ENCODE results near the gene KBTBD8.

The KBTBD8 gene, protein sequence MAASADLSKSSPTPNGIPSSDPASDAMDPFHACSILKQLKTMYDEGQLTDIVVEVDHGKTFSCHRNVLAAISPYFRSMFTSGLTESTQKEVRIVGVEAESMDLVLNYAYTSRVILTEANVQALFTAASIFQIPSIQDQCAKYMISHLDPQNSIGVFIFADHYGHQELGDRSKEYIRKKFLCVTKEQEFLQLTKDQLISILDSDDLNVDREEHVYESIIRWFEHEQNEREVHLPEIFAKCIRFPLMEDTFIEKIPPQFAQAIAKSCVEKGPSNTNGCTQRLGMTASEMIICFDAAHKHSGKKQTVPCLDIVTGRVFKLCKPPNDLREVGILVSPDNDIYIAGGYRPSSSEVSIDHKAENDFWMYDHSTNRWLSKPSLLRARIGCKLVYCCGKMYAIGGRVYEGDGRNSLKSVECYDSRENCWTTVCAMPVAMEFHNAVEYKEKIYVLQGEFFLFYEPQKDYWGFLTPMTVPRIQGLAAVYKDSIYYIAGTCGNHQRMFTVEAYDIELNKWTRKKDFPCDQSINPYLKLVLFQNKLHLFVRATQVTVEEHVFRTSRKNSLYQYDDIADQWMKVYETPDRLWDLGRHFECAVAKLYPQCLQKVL

GRCh38 chr3:66998113-66998903 is at the start of gene KBTBD8:
Gene KBTBD8, plus strand, starts transcription at chr3:66998307. Its CDS starts 49 bp downstream, at chr3:66998356.
- DNase-seq, result peak; percentile 82

DNA sequence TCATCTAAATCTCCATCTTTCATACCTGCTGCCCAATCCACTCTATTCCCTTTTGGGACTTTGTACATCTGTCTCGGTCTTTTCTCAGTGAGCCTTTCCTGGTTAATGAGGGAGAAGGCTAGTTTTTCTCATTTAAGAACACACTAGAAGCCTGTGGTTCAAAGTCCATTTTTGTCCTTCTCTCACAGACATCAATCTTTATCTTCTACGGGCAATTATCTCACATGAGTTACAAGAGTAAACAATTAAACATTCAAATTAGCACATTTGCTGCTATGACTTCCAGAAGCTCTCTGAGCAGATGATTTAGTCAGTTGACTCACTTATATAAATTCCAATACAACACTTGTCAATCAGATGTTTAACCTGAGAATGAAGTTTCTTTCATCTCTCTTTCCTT is 49.3 kb upstream of the KBTBD8 start:
- DNase-seq, result no peak

- no peak for DNase-seq
These were observed 48.2 kb upstream of the KBTBD8 start for GRCh38 chr3:66949898-66950297.

- no peak for DNase-seq
These were observed 45.8 kb upstream of the KBTBD8 start for GRCh38 chr3:66952357-66952756.

DNA sequence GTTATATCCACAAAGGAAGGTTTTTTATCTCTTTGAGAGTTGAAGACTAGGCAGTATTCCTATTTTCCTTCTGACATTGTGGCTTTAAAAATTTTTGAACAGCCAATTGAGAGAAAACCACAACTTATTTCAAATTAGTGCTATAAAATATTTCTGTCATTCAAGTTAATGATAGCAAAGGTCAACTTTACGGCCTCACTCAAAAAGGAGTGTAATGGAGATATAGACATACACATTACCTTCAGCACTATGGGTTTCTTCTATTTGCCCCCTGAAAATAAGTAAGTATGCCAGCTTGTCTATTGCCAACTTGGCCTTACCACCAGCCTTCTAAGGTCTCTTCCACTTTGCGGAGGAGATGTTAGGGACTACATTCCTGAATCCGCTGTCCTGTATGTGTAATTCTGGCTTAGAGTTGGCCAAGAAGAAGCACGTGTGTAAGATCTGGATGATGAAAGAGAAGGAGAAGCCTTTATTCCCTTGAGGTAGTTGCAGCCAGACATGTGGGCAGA is 44.1 kb upstream of the KBTBD8 start:
- no peak for DNase-seq

GRCh38 chr3:66956742-66957141 is 41.4 kb upstream of the KBTBD8 start:
- DNase-seq, result no peak

- DNase-seq, result no peak
These were observed 40.7 kb upstream of the KBTBD8 start for GRCh38 chr3:66957367-66957766.

- DNase-seq, result no peak
These were observed 40.0 kb upstream of the KBTBD8 start for GRCh38 chr3:66958067-66958466.

DNA sequence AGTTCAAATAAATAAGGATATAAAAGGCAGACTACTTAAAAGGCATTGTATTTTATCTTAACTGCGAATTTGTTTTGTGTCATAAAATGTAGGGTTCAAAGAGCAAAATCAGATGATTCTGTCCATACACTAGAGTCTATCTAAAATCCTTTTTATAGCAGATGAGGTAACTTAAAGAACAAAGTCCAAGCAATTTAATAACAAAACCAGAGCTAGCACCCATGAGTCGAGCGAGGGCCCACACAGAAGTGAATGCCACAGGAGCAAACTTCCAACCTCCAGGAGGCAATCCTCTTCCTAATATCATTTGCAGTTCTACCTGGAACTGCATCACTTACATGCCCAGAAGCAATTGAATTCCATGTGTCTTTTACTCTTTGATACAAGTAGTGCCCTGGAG is 35.4 kb upstream of the KBTBD8 start:
- no peak for DNase-seq

GRCh38 chr3:66971245-66971644 is 26.9 kb upstream of the KBTBD8 start:
- DNase-seq, result no peak

DNA sequence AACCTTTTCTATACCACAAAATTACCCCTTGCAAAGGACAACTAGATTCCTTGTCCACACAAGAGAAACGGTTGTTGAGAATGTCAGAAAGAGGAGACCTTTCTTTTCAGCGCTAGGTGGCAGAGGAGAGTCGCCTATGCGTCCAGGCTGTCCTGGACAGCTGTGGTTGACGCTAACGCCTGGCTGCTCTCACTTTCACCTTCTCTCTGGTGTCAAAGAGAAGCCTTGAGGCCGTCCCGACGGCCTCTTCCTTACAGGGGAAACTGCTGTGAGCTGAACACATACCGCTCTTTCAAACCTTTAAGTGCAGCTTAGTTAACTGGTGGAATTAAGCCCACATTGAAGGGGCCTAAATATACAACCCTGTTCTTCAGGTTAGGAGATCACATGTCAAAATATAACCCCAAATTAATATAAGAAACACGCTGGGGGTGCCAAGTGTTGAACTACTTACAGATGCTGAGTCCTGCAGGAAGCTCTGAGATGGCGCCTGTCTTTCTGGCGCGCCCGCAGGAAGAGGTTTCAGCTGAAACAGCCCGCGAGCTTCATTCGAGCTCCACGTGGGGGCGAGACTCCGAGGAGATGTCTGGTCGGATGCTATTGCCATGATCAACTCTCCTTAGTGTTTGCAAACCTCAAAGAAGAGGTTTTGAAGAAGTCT is 26.1 kb upstream of the KBTBD8 start:
- peak; percentile 21 for DNase-seq

DNA sequence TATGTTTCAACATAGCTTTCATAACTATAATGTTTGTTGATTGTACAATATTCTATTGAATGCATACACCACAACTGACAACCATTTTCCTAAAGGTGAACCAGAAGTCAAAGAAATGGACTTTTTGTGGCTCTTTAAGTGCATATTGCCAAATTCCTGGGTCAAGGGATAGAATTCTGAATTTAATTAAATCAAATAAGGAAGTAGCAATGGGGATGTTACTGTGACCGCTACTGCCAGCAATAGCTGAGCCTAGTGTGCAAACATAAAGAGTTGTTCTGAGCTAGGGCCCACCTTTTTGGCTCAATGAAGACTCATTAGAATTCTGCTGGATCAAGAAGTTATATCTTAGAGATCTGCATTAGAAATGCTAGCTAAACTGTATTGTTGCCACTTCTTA is 17.3 kb upstream of the KBTBD8 start:
- no peak for DNase-seq

DNA sequence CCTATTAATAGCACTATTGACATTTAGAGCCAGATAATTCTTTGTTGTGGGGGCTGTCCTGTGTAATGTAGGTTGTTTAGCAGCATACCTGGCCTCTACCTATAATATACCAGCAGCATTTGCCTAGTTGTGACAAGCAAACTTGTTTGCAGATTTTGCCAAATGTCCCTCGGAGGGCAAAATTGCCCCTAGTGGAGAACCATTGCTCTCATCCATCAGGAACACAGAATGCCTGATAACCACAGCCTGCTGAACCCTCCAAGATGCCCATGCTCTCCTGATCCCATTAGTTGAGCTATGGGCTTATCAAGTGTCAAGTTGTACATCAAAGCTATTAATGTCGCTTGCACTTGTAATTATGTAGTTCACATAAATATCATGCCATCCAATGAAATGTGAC is 15.0 kb upstream of the KBTBD8 start:
- no peak for DNase-seq

DNA sequence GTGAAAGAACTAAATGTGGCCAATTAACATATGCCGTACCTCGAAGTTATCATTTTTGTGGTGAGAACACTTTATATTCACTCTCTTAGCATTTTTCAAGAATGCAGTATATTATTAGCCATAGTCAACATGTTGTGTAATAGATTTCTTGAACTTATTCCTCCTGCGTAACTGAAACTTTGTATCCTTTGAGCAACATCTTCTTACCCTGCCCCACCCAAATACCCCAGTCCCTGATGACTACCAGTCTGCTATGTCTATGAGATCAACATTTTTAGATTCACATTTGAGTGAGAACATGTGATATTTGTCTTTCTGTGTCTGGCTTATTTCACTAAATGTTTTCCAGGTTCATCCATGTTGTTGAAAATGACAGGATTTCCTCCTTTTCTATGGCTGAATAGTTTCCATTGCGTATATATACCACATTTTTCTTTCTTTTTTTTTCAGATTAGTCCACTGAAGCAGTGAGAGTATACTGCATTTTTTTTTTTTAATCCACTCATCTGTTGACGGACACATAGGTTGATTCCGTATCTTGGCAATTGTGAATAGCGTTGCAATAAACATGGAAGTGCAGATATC is 12.7 kb upstream of the KBTBD8 start:
- no peak for DNase-seq

- no peak for DNase-seq
These were observed 11.7 kb upstream of the KBTBD8 start for GRCh38 chr3:66986406-66986805.

GRCh38 chr3:66989241-66989640 is 8.9 kb upstream of the KBTBD8 start:
- no peak for DNase-seq

DNA sequence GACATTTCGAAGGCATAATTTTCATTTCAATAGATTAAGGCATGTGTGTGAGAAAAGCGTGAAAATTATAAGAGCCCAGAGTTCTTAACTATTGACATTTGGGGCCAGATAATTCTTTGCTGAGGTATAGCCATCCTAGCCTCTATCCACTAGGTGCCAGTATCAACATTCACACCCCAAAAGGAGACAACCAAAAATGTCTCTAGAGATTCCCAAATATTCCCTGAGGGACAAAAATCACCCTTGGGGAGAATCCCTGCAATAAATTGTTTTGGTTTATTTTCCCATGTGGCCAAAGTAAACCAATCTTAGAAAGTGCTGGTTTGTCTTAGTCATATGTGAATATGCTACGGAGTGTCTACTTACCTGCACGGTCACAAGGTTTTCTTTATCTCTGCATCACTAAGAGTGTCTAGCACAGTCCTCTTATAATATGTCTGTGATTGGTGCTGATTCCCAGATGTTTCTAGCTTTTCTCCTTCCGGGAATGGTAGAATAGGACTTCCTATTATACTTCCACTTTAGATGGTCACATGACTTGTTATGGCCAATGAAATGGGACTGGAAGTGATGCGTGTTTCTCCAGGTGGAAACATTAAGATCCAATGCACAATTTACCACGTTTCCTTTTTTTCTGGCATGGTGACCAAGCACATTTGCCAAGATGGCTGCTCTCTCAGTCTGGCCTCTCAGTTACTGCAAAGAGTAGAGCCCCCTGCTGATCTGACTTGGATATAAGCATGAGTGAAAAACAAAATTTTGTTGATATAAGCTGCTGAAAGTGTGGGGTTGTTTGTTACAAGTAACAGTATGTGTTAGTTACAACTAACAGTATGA is 8.0 kb upstream of the KBTBD8 start:
- DNase-seq, result no peak

DNA sequence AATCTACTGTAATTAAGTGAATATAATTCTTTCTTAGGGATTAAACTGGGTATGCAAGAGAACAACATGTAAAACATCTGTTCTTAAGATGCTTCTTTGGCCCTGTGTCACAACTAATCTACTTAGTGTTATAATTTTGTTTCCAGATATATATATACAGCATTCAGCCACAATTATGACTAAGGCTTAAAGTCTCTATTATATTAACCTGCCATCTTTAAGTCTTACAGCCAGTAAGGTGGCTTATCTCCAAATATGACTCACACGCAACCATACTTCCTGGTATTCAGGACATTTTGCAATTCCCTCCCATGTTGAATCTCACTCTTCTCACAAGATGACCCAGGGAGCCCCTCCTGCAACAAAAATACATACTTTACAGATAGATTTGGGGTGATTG is 6.6 kb upstream of the KBTBD8 start:
- DNase-seq, result no peak

- no peak for DNase-seq
These were observed 5.0 kb upstream of the KBTBD8 start for GRCh38 chr3:66993082-66993481.

DNA sequence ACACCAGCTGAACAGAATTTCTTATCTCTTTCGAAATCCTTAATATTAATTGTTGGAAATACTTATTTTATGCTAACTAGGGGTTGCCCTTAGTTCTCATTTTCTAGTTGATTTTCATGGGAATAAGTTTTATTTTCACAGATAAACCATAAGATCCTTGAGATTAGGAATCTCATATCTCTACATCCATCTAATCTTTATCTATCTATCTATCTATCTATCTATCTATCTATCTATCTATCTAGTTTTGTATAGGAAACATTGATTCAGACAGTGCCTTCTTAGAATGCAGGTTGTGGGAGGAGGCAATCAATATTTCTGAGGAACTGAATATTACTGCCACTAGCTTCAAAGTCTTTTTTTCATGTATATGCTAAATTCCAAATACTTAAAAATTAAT is 3.5 kb upstream of the KBTBD8 start:
- no peak for DNase-seq

- no peak for DNase-seq
These were observed 1.4 kb upstream of the KBTBD8 start for GRCh38 chr3:66996696-66997095.

Measured in DMS79 treated with DMSO at 0.1 percent for 48 hours (cell line).